COLO668 (cell line): Measurements from ENCODE around the gene BMPR1B.

ENCODE experiments used
- DNase-seq: peaks from one replicate; lab custom pipeline; 2025; ENCODE audit not compliant: unreplicated experiment; lab: John Stamatoyannopoulos, UW

The BMPR1B gene

GRCh38 chr4:95180531-95181242 is 422.9 kb downstream of the BMPR1B start:
- no peak for DNase-seq

GRCh38 chr4:95181243-95181995 is 423.7 kb downstream of the BMPR1B start:
- DNase-seq: no peak

- DNase-seq: no peak
Measured at GRCh38 chr4:95181996-95182306, 424.2 kb downstream of the BMPR1B start.

- no peak for DNase-seq
Measured at GRCh38 chr4:95183656-95184408, 426.1 kb downstream of the BMPR1B start.

GRCh38 chr4:95186666-95187065 is 428.9 kb downstream of the BMPR1B start:
- no peak for DNase-seq

- no peak for DNase-seq
Measured at GRCh38 chr4:95188701-95189370, 431.1 kb downstream of the BMPR1B start.

- no peak for DNase-seq
Measured at GRCh38 chr4:95190751-95191436, 433.1 kb downstream of the BMPR1B start.

- no peak for DNase-seq
Measured at GRCh38 chr4:95191537-95191936, 433.8 kb downstream of the BMPR1B start.

- DNase-seq: no peak
Measured at GRCh38 chr4:95193391-95194224, 435.9 kb downstream of the BMPR1B start.

GRCh38 chr4:95197353-95197752 is 439.6 kb downstream of the BMPR1B start:
- no peak for DNase-seq

GRCh38 chr4:95198961-95199360 is 441.2 kb downstream of the BMPR1B start:
- DNase-seq: no peak

GRCh38 chr4:95204267-95204844 is 446.6 kb downstream of the BMPR1B start:
- DNase-seq: no peak

GRCh38 chr4:95204873-95205272 is 447.1 kb downstream of the BMPR1B start:
- DNase-seq: no peak
